ENCODE measurements around the gene WRAP53. TPM values are rescaled to one million over a fixed set of nuclear protein-coding genes. Genes with fewer than 3 reads are reported as not detected.
A peak's percentile ranks its signal among the peaks of the same experiment; 100 is the strongest.

WRAP53 gene
- total and polyA plus RNA-seq, 4 donors, result 9.6 to 17.3 (median 11.5) TPM

DNA sequence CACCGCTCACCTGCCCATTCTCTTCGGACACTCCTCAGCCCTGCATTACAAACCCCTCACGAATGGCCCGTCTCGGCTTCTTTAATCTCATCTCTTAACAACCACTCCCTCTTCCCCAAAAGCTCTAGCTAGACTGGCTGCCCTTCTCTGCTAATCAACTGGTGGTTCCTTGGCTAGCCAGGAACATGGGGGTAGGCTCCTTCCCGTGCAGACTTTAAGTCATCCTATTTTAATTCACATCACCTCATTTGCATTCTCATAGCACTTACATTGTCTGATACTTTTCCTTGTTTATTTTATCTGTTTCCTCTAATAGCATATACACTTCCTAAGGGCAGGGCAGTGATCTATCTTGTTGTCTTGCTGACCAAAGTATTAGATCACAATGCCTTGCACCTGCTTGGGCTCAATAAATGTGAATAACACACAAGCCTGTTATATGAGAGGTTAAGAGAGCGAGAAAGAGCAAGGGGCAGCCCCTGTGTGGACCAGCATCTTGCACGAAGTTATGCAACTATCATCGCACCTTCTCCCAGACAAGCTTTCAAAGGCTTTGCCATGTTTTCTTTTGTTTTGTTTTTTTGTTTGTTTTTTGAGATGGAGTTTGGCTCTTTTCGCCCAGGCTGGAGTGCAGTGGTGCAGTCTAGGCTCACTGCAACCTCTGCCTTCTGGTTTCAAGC lies 10.7 kb upstream of the WRAP53 start:
- DNase-seq (no peak), ATAC-seq (ENCODE audit: insufficient read depth, low FRiP score) (no peak)
- no peak overlapping the region for H3K27ac ChIP-seq (ENCODE audit: low read depth in 1 of 2, low read length in 1 of 2)
- H3K9me3 ChIP-seq (ENCODE audit: control insufficient read depth in 4 of 4, insufficient read depth in 3 of 4, low read length in 3 of 4), result peaks cover 0 to 9% (median 5%) of the 10 kb centered on the region in 4 donors
- no peak overlapping the region for H3K4me3 ChIP-seq
- H3K27me3 ChIP-seq (ENCODE audit: control insufficient read depth in 3 of 3, insufficient read depth in 3 of 3, low read length in 2 of 3), result no peaks in the 10 kb centered on the region
- H3K4me1 ChIP-seq (ENCODE audit: control insufficient read depth in 5 of 5, insufficient read depth in 5 of 5, low read length in 5 of 5), result peaks cover 0 to 4% (median 0%) of the 10 kb centered on the region in 5 donors
- H3K9ac ChIP-seq (ENCODE audit: insufficient read depth in 1 of 2, low read length in 2 of 2), result no peak overlapping the region
- peaks cover 14 to 29% (median 22%) of the 10 kb centered on the region in 4 donors for H3K36me3 ChIP-seq (ENCODE audit: control insufficient read depth in 4 of 4, insufficient read depth in 4 of 4, low read length in 4 of 4)
- 73 to 79% methylated on average over 10 of the region's 10 CpGs for whole genome bisulfite sequencing, 2 donors
- TF ChIP-seq, protein P1, sequence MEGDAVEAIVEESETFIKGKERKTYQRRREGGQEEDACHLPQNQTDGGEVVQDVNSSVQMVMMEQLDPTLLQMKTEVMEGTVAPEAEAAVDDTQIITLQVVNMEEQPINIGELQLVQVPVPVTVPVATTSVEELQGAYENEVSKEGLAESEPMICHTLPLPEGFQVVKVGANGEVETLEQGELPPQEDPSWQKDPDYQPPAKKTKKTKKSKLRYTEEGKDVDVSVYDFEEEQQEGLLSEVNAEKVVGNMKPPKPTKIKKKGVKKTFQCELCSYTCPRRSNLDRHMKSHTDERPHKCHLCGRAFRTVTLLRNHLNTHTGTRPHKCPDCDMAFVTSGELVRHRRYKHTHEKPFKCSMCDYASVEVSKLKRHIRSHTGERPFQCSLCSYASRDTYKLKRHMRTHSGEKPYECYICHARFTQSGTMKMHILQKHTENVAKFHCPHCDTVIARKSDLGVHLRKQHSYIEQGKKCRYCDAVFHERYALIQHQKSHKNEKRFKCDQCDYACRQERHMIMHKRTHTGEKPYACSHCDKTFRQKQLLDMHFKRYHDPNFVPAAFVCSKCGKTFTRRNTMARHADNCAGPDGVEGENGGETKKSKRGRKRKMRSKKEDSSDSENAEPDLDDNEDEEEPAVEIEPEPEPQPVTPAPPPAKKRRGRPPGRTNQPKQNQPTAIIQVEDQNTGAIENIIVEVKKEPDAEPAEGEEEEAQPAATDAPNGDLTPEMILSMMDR (IDR thresholded peaks at IDR 0.05; ENCODE audit: control extremely low read depth, extremely low read depth), result no peak

DNA sequence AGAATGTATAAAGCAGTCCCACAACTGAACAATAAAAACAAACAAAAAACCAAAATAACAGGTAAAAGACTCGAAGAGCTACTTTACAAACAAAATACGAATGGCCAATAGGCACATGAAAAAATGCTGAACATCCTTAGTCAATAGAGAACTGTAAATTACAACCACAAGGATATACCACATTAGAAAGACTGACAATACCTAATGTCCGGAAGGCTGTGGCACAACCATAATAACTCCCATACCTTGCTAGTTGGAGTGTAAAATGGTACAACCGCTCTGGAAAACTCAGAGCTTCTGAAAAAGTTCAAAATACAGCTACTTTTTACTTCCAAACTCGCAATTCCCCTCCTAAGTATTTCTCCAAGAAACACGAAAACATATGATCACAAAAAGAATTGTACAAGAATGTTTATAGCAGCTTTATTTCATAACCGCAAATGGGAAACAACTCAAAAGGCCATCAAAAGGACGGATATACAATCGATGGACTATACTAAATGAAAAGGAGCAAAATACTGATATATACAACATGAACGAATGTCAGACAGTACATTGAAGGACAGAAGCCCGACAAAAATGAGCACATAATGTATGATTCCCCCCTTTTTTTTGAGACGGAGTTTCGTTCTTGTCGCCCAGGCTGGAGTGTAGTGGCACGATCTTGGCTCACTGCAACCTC lies 3.3 kb upstream of the WRAP53 start:
- Histone ChIP-seq H3K27ac (ENCODE audit: low read depth in 1 of 2, low read length in 1 of 2) (peak overlapping the region; percentile 86 to 99), H3K27me3 (ENCODE audit: control insufficient read depth in 3 of 3, insufficient read depth in 3 of 3, low read length in 2 of 3) (no peaks in the 10 kb centered on the region), H3K4me1 (ENCODE audit: control insufficient read depth in 5 of 5, insufficient read depth in 5 of 5, low read length in 5 of 5) (peaks cover 7 to 30% (median 8%) of the 10 kb centered on the region in 5 donors), H3K4me3 (no peak overlapping the region), H3K36me3 (ENCODE audit: control insufficient read depth in 4 of 4, insufficient read depth in 4 of 4, low read length in 4 of 4) (peaks cover 0 to 5% (median 2%) of the 10 kb centered on the region in 4 donors), H3K9me3 (ENCODE audit: control insufficient read depth in 4 of 4, insufficient read depth in 3 of 4, low read length in 3 of 4) (no peaks in the 10 kb centered on the region), H3K9ac (ENCODE audit: insufficient read depth in 1 of 2, low read length in 2 of 2) (peak overlapping the region; percentile 30 to 100)
- WGBS, 2 donors, result 59 to 73% methylated on average over 15 of the region's 15 CpGs
- ATAC-seq (ENCODE audit: insufficient read depth, low FRiP score), result no peak
- TF ChIP-seq, protein P1 (IDR thresholded peaks at IDR 0.05; ENCODE audit: control extremely low read depth, extremely low read depth), result no peak
- peak in 2 of 3 donors; percentile 6 to 17 for DNase-seq

DNA sequence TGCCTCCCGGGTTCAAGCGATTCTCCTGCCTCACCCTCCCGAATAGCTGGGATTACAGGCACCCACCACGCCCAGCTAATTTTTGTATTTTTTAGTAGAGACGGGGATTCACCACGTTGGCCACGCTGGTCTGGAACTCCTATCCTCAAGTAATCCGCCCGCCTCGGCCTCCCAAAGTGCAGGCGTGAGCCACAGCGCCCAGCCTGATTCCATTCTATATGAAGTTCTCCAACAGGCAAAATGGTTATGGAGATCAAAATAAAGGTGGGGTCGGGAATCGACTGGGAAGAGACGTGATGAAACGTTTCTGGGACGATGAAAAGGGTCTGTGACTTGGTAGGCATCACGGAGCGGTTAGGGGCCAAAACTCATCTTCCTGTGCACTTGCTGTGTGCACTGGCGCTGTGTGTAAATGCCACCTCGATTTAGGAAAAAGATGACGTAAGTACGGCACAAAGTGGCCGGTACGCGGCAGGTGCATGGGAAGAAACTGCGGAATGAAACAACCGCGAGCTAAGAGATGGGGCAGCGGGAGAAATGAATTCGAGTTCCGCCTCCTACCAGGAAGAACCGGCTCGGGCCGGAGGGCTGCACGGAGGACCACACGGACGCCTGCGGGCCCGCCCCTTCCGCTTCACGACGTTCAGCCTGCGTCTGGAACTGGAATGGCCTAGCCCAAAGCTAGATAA lies 2.6 kb upstream of the WRAP53 start:
- peak overlapping the region; percentile 86 to 99 for H3K27ac ChIP-seq (ENCODE audit: low read depth in 1 of 2, low read length in 1 of 2)
- H3K9me3 ChIP-seq (ENCODE audit: control insufficient read depth in 4 of 4, insufficient read depth in 3 of 4, low read length in 3 of 4), result no peaks in the 10 kb centered on the region
- H3K4me3 ChIP-seq, result peak overlapping the region; percentile 87
- DNase-seq (peak in 2 of 3 donors; percentile 95 to 98), ATAC-seq (ENCODE audit: insufficient read depth, low FRiP score) (peak; percentile 75)
- H3K36me3 ChIP-seq (ENCODE audit: control insufficient read depth in 4 of 4, insufficient read depth in 4 of 4, low read length in 4 of 4), result peaks cover 0 to 9% (median 2%) of the 10 kb centered on the region in 4 donors
- no peaks in the 10 kb centered on the region for H3K27me3 ChIP-seq (ENCODE audit: control insufficient read depth in 3 of 3, insufficient read depth in 3 of 3, low read length in 2 of 3)
- H3K4me1 ChIP-seq (ENCODE audit: control insufficient read depth in 5 of 5, insufficient read depth in 5 of 5, low read length in 5 of 5), result peaks cover 7 to 30% (median 8%) of the 10 kb centered on the region in 5 donors
- WGBS, 2 donors, result 7 to 10% methylated on average over 44 of the region's 44 CpGs
- TF ChIP-seq, protein P1 (IDR thresholded peaks at IDR 0.05; ENCODE audit: control extremely low read depth, extremely low read depth), result no peak
- H3K9ac ChIP-seq (ENCODE audit: insufficient read depth in 1 of 2, low read length in 2 of 2), result peak overlapping the region; percentile 94 to 100

Data from lung (tissue), 12 donors.